HCT116 (cell line): ENCODE data around the gene ALDH4A1. TPM values are rescaled to one million over a fixed set of nuclear protein-coding genes. Genes with fewer than 3 reads are reported as not detected.

Source experiments
- ATAC-seq: fragments of 200-7000 bp; cut with Tn5 transposase; 2 replicates; pipeline ENCODE4 v1.9.1; 2020; ENCODE audit warnings: mild to moderate bottlenecking, moderate library complexity
- BruUV-seq: library from RNA; stranded (reverse); fragments of 400-500 nt; replicated peaks from 2 replicates; lab custom pipeline; 2021; lab: Mats Ljungman, UMichigan
- CTCF ChIA-PET: fragments of 300-600 bp; sonication (Branson Sonifier 250); formaldehyde crosslinking; loops from one replicate; lab custom pipeline; 2021; ENCODE audit warnings: antibody characterized with exemption; lab: Charles Lee
- POLR2A ChIA-PET: fragments of 300-600, 350-600 bp; sonication (Branson Sonifier 250); formaldehyde crosslinking; loops from one replicate; lab custom pipeline; 2021; ENCODE audit warnings: antibody characterized with exemption; lab: Charles Lee
- RAD21 ChIA-PET, 2 experiments: fragments of 300-600 bp; sonication (Branson Sonifier 250); formaldehyde crosslinking; loops; one replicate each; lab custom pipeline; 2023; ENCODE audit warnings: low total read pairs in 2 of 2; ENCODE audit not compliant: uncharacterized antibody in 2 of 2, unreplicated experiment in 2 of 2, low non-redundant PET in 1 of 2; lab: Charles Lee
- DNase-seq: peaks from one replicate; pipeline ENCODE4 v3.0.0-alpha.2; 2010; ENCODE audit warnings: low read depth, low spot score
- H2AFZ ChIP-seq: fragments of 200-600 bp; shearing (Covaris generic), sonication (generic); 2 replicates; pipeline ENCODE4 v1.6.1; 2017; ENCODE audit warnings: low read depth, mixed run types, mixed read lengths, antibody characterized with exemption, low read length; ENCODE audit not compliant: poor library complexity, severe bottlenecking
- H3K27ac ChIP-seq: 2 replicates; pipeline ENCODE4 v1.5.1; 2012; ENCODE audit warnings: low read depth, low read length
- H3K27me3 ChIP-seq: fragments of 200-600 bp; sonication (generic); 2 replicates; pipeline ENCODE4 v1.6.1; 2016; ENCODE audit warnings: mixed run types, low read length, mixed read lengths; ENCODE audit not compliant: insufficient read depth
- H3K36me3 ChIP-seq, 2 experiments: fragments of 200-500 bp in 1 of 2; fragments of 200-600 bp in 1 of 2; sonication (Bioruptor generic) in 1 of 2; sonication (generic) in 1 of 2; 2 replicates each; pipeline versions ENCODE4 v1.5.1 to v1.6.1; 2014 to 2016; ENCODE audit warnings: low read length in 2 of 2, inconsistent platforms in 1 of 2, mixed read lengths in 1 of 2, mixed run types in 1 of 2; ENCODE audit not compliant: insufficient read depth in 2 of 2, control insufficient read depth in 1 of 2
- H3K4me1 ChIP-seq, 2 experiments: fragments of 200-600 bp in 1 of 2; sonication (generic) in 1 of 2; 2 replicates each; pipeline versions ENCODE4 v1.5.1 to v1.6.1; 2012 to 2017; ENCODE audit warnings: low read length in 2 of 2, inconsistent platforms in 1 of 2, mild to moderate bottlenecking in 1 of 2, mixed read lengths in 1 of 2, mixed run types in 1 of 2, moderate library complexity in 1 of 2; ENCODE audit not compliant: insufficient read depth in 2 of 2, control insufficient read depth in 1 of 2
- H3K4me2 ChIP-seq: fragments of 200-600 bp; sonication (generic); 2 replicates; pipeline ENCODE4 v1.6.1; 2017; ENCODE audit warnings: mixed run types, low read length, mixed read lengths
- H3K4me3 ChIP-seq, 2 experiments: fragments of 200-600 bp in 1 of 2; sonication (generic) in 1 of 2; replicated peaks in 1 of 2; 2 replicates each; pipeline ENCODE4 v1.5.1; 2011 to 2016; ENCODE audit warnings: low read length in 2 of 2, control low read depth in 1 of 2, low read depth in 1 of 2, mild to moderate bottlenecking in 1 of 2, mixed read lengths in 1 of 2, mixed run types in 1 of 2
- H3K79me2 ChIP-seq: fragments of 200-600 bp; sonication (generic); 2 replicates; pipeline ENCODE4 v1.6.1; 2017; ENCODE audit warnings: mild to moderate bottlenecking, mixed run types, low read length, moderate library complexity, mixed read lengths; ENCODE audit not compliant: insufficient read depth
- H3K9ac ChIP-seq: fragments of 200-600 bp; sonication (generic); 2 replicates; pipeline ENCODE4 v1.6.1; 2016; ENCODE audit warnings: low read length, mixed read lengths
- H3K9me2 ChIP-seq: fragments of 200-600 bp; sonication (generic), shearing (Covaris generic); 2 replicates; pipeline ENCODE4 v1.6.1; 2017; ENCODE audit warnings: mixed run types, mild to moderate bottlenecking, moderate library complexity; ENCODE audit not compliant: insufficient read depth
- H3K9me3 ChIP-seq, 2 experiments: fragments of 200-500 bp in 1 of 2; fragments of 200-600 bp in 1 of 2; sonication (Bioruptor generic) in 1 of 2; sonication (generic) in 1 of 2; 2 replicates each; pipeline ENCODE4 v1.6.1; 2014 to 2017; ENCODE audit warnings: low read length in 2 of 2, mixed read lengths in 2 of 2, inconsistent platforms in 1 of 2, low read depth in 1 of 2, mild to moderate bottlenecking in 1 of 2, mixed run types in 1 of 2, moderate library complexity in 1 of 2; ENCODE audit not compliant: control insufficient read depth in 1 of 2, insufficient read depth in 1 of 2
- H4K20me1 ChIP-seq: fragments of 200-600 bp; sonication (generic), shearing (Covaris generic); 2 replicates; pipeline ENCODE4 v1.6.1; 2017; ENCODE audit warnings: mixed run types, mild to moderate bottlenecking, moderate library complexity; ENCODE audit not compliant: insufficient read depth
- ATF3 ChIP-seq: IDR thresholded peaks from 2 replicates; pipeline ENCODE4 v1.6.1; 2012
- CBX3 ChIP-seq: IDR thresholded peaks from 2 replicates; pipeline ENCODE4 v1.6.1; 2012; ENCODE audit warnings: low read depth
- CEBPB ChIP-seq: IDR thresholded peaks from 2 replicates; pipeline ENCODE4 v1.6.1; 2012; ENCODE audit warnings: low read depth
- CTCF ChIP-seq, 3 experiments: fragments of 200-600 bp in 1 of 3; sonication (generic) in 1 of 3; IDR thresholded peaks in 2 of 3; conservative IDR thresholded peaks in 1 of 3; 2 replicates each; pipeline ENCODE4 v1.5.1; 2012 to 2017; ENCODE audit warnings: low read depth in 2 of 3, low read length in 2 of 3, antibody characterized with exemption in 1 of 3, borderline replicate concordance in 1 of 3, control low read depth in 1 of 3, mild to moderate bottlenecking in 1 of 3, mixed read lengths in 1 of 3, mixed run types in 1 of 3, moderate library complexity in 1 of 3; ENCODE audit not compliant: insufficient read depth in 1 of 3
- EGR1 ChIP-seq: IDR thresholded peaks from 2 replicates; pipeline ENCODE4 v1.6.1; 2012; ENCODE audit warnings: low read depth
- ELF1 ChIP-seq: IDR thresholded peaks from 2 replicates; pipeline ENCODE4 v1.6.1; 2012; ENCODE audit warnings: low read depth, borderline replicate concordance
- EZH2 ChIP-seq: fragments of 200-600 bp; sonication (generic); IDR thresholded peaks from 2 replicates; pipeline ENCODE4 v1.6.1; 2017; ENCODE audit warnings: antibody characterized with exemption, mixed run types
- EZH2phosphoT487 ChIP-seq: fragments of 200-600 bp; IDR thresholded peaks from 2 replicates; pipeline ENCODE4 v1.6.1; 2018; ENCODE audit warnings: antibody characterized with exemption, borderline replicate concordance
- FOSL1 ChIP-seq: IDR thresholded peaks from 2 replicates; pipeline ENCODE4 v1.6.1; 2012; ENCODE audit warnings: low read depth
- JUND ChIP-seq: IDR thresholded peaks from 2 replicates; pipeline ENCODE4 v1.6.1; 2012
- MAX ChIP-seq: IDR thresholded peaks from 2 replicates; pipeline ENCODE4 v1.6.1; 2012
- POLR2A ChIP-seq: IDR thresholded peaks from 2 replicates; pipeline ENCODE4 v1.7.0; 2011; ENCODE audit warnings: borderline replicate concordance; ENCODE audit not compliant: insufficient read depth, insufficient read length; ENCODE audit errors: extremely low read depth
- RAD21 ChIP-seq: IDR thresholded peaks from 2 replicates; pipeline ENCODE4 v1.6.1; 2012; ENCODE audit warnings: low read depth, mild to moderate bottlenecking
- REST ChIP-seq: IDR thresholded peaks from 2 replicates; pipeline ENCODE4 v1.6.1; 2012; ENCODE audit warnings: low read depth
- SIN3A ChIP-seq: IDR thresholded peaks from 2 replicates; pipeline ENCODE4 v1.6.1; 2012; ENCODE audit warnings: low read depth
- SP1 ChIP-seq: IDR thresholded peaks from 2 replicates; pipeline ENCODE4 v1.6.1; 2012; ENCODE audit warnings: low read depth
- SRF ChIP-seq: IDR thresholded peaks from 2 replicates; pipeline ENCODE4 v1.6.1; 2012; ENCODE audit warnings: low read depth
- TCF7L2 ChIP-seq: IDR thresholded peaks from 2 replicates; pipeline ENCODE4 v1.7.0; 2011; ENCODE audit warnings: borderline replicate concordance, inconsistent platforms; ENCODE audit not compliant: insufficient read depth, insufficient read length; ENCODE audit errors: extremely low read depth
- YY1 ChIP-seq: IDR thresholded peaks from 2 replicates; pipeline ENCODE4 v1.6.1; 2011; ENCODE audit warnings: low read length, low read depth, moderate library complexity, mild to moderate bottlenecking; ENCODE audit not compliant: insufficient replicate concordance; ENCODE audit errors: extremely low read depth
- ZFX ChIP-seq: fragments of 450-650 bp; IDR thresholded peaks from 2 replicates; pipeline ENCODE4 v1.6.1; 2017
- intact Hi-C: fragments of 100-400 bp; cut with micrococcal nuclease; formaldehyde crosslinking; loops from 2 replicates; pipeline ENCODE4 v1.10.0; 2022
- total RNA-seq: library from RNA; stranded (reverse); gene quantifications from one replicate; pipeline ENCODE4 v1.2.1, GENCODE V29; 2021; ENCODE audit not compliant: unreplicated experiment

Gene ALDH4A1
- total RNA-seq, 1 experiment from 2014 or later = 12.6 TPM

GRCh38 chr1:18898567-18898966 lies 3.8 kb downstream of the ALDH4A1 start:
- no peaks in the 10 kb centered on the region for H3K9me2 ChIP-seq
- peaks cover 11 to 15% of the 10 kb centered on the region in 2 experiments for H3K4me1 ChIP-seq
- no peak overlapping the region for H2AFZ ChIP-seq
- RAD21 ChIA-PET = no interaction called here
- H3K27me3 ChIP-seq = no peaks in the 10 kb centered on the region
- no peaks in the 10 kb centered on the region for H3K36me3 ChIP-seq
- no peak overlapping the region for H3K27ac ChIP-seq
- CTCF ChIA-PET = interaction anchor here (2.1 kb wide), 1 partner anchor 14 kb away, joined by 5 read pairs; no protein-coding TSS in a partner anchor
- no peak for DNase-seq
- POLR2A ChIA-PET = no interaction called here
- H3K79me2 ChIP-seq = no peaks in the 10 kb centered on the region
- no peak overlapping the region for H3K4me3 ChIP-seq
- intact Hi-C loops = no loop called here
- no peak overlapping the region for H3K4me2 ChIP-seq
- H3K9me3 ChIP-seq = no peaks in the 10 kb centered on the region
- H4K20me1 ChIP-seq = no peaks in the 10 kb centered on the region
- ATAC-seq = no peak
- H3K9ac ChIP-seq = no peak overlapping the region
- no TSS peak for BruUV-seq
- TF ChIP-seq CBX3 (no peak), JUND (no peak), CTCF (IDR thresholded peaks at IDR 0.05 in 2 of 3, conservative IDR thresholded peaks at IDR 0.05 in 1 of 3; ENCODE audit: borderline replicate concordance in 1 of 3, insufficient read depth in 1 of 3, low read depth in 2 of 3, low read length in 2 of 3) (no peak), YY1 (no peak), MAX (no peak), EZH2 (no peak), SP1 (no peak), REST (no peak), ZFX (no peak), TCF7L2 (no peak), ELF1 (no peak), SIN3A (no peak), SRF (no peak), EZH2phosphoT487 (no peak), FOSL1 (no peak), EGR1 (no peak), POLR2A (no peak), RAD21 (no peak), CEBPB (no peak), ATF3 (no peak)
